Progenitor cell of endocrine pancreas (in vitro differentiated cells): ENCODE measurements around the gene ETNK2. TPM values are rescaled to one million over a fixed set of nuclear protein-coding genes. Genes with fewer than 3 reads are reported as not detected.
A peak's percentile ranks its signal among the peaks of the same experiment; 100 is the strongest.
"Not testable (repeated sequence)": the region's sequence is repeated elsewhere in the genome, so short reads cannot be mapped to it uniquely, and the experiment has no call there.

ENCODE experiments used
- DNase-seq: peaks from one replicate; pipeline ENCODE4 v3.0.0; 2021; ENCODE audit warnings: low spot score; ENCODE audit not compliant: unreplicated experiment
- H3K27ac Mint-ChIP-seq: 2 replicates; pipeline ENCODE4 v1.8.0; 2021; ENCODE audit warnings: mild to moderate bottlenecking, moderate library complexity, mixed read lengths
- H3K27me3 Mint-ChIP-seq: 2 replicates; pipeline ENCODE4 v1.8.0; 2021; ENCODE audit warnings: mixed read lengths
- H3K36me3 Mint-ChIP-seq: 2 replicates; pipeline ENCODE4 v1.8.0; 2022; ENCODE audit warnings: mixed read lengths; ENCODE audit not compliant: insufficient read depth
- H3K4me1 Mint-ChIP-seq: 2 replicates; pipeline ENCODE4 v1.8.0; 2021; ENCODE audit warnings: low read depth, mixed read lengths
- H3K4me3 Mint-ChIP-seq: 2 replicates; pipeline ENCODE4 v1.8.0; 2021; ENCODE audit warnings: low read depth, mild to moderate bottlenecking, moderate library complexity, mixed read lengths
- H3K9me3 Mint-ChIP-seq: 2 replicates; pipeline ENCODE4 v1.8.0; 2021; ENCODE audit warnings: low read depth, mixed read lengths
- CTCF ChIP-seq: fragments of 200-600 bp; sonication (generic); IDR thresholded peaks from one replicate; pipeline ENCODE4 v1.5.0; 2021; ENCODE audit warnings: antibody characterized with exemption, mild to moderate bottlenecking; ENCODE audit not compliant: unreplicated experiment
- total RNA-seq: library from RNA; stranded (reverse); gene quantifications from 2 replicates; pipeline ENCODE4 v1.2.1, GENCODE V29; 2021

ETNK2 gene
- total RNA-seq, 1 donor from 2014 or later = 22.6 TPM

GRCh38 chr1:204102029-204102611, 49.7 kb downstream of the ETNK2 start:
- H3K27me3 Mint-ChIP-seq = no peaks in the 10 kb centered on the region
- no peaks in the 10 kb centered on the region for H3K36me3 Mint-ChIP-seq
- DNase-seq = no peak
- H3K4me1 Mint-ChIP-seq = peaks cover 25% of the 10 kb centered on the region
- H3K9me3 Mint-ChIP-seq = no peaks in the 10 kb centered on the region
- H3K4me3 Mint-ChIP-seq = peak overlapping the region; percentile 19
- H3K27ac Mint-ChIP-seq = peak overlapping the region; percentile 85
- no peak for TF ChIP-seq CTCF

- not testable (repeated sequence) for H3K27me3 Mint-ChIP-seq, H3K9me3 Mint-ChIP-seq, DNase-seq, H3K4me3 Mint-ChIP-seq, H3K27ac Mint-ChIP-seq, H3K36me3 Mint-ChIP-seq
- H3K4me1 Mint-ChIP-seq = peaks cover 41% of the 10 kb centered on the region
These were observed 52.1 kb downstream of the ETNK2 start for GRCh38 chr1:204099754-204100153.

GRCh38 chr1:204098683-204099082, 53.2 kb downstream of the ETNK2 start:
- H3K4me1 Mint-ChIP-seq = peaks cover 49% of the 10 kb centered on the region
- no peak overlapping the region for H3K4me3 Mint-ChIP-seq
- no peaks in the 10 kb centered on the region for H3K9me3 Mint-ChIP-seq
- no peaks in the 10 kb centered on the region for H3K36me3 Mint-ChIP-seq
- TF ChIP-seq CTCF = no peak
- peak overlapping the region; percentile 33 for H3K27ac Mint-ChIP-seq
- no peaks in the 10 kb centered on the region for H3K27me3 Mint-ChIP-seq
- DNase-seq = no peak

GRCh38 chr1:204096931-204097330, 54.9 kb downstream of the ETNK2 start:
- no peak overlapping the region for H3K4me3 Mint-ChIP-seq
- peaks cover 51% of the 10 kb centered on the region for H3K4me1 Mint-ChIP-seq
- H3K36me3 Mint-ChIP-seq = no peaks in the 10 kb centered on the region
- peak overlapping the region; percentile 3 for H3K27ac Mint-ChIP-seq
- no peaks in the 10 kb centered on the region for H3K9me3 Mint-ChIP-seq
- H3K27me3 Mint-ChIP-seq = no peaks in the 10 kb centered on the region
- no peak for DNase-seq
- no peak for TF ChIP-seq CTCF

- H3K27ac Mint-ChIP-seq = peak overlapping the region; percentile 96
- TF ChIP-seq CTCF = no peak
- H3K4me1 Mint-ChIP-seq = peaks cover 57% of the 10 kb centered on the region
- no peak overlapping the region for H3K4me3 Mint-ChIP-seq
- no peaks in the 10 kb centered on the region for H3K9me3 Mint-ChIP-seq
- H3K27me3 Mint-ChIP-seq = no peaks in the 10 kb centered on the region
- no peak for DNase-seq
- no peaks in the 10 kb centered on the region for H3K36me3 Mint-ChIP-seq
These were observed 56.8 kb downstream of the ETNK2 start for GRCh38 chr1:204094856-204095634.

GRCh38 chr1:204094313-204094729, 57.5 kb downstream of the ETNK2 start:
- peak overlapping the region; percentile 96 for H3K27ac Mint-ChIP-seq
- peaks cover 57% of the 10 kb centered on the region for H3K4me1 Mint-ChIP-seq
- TF ChIP-seq CTCF = no peak

More at GRCh38 chr1:204094313-204094729, 57.5 kb downstream of the ETNK2 start:
- H3K4me3 Mint-ChIP-seq = peak overlapping the region; percentile 53
- no peaks in the 10 kb centered on the region for H3K36me3 Mint-ChIP-seq
- DNase-seq = no peak
- H3K9me3 Mint-ChIP-seq = no peaks in the 10 kb centered on the region
- no peaks in the 10 kb centered on the region for H3K27me3 Mint-ChIP-seq
